ENCODE data around the gene PARVA. TPM values are rescaled to one million over a fixed set of nuclear protein-coding genes. Genes with fewer than 3 reads are reported as not detected.

Gene PARVA
- total and polyA plus RNA-seq, 2 donors (not counting 1 experiment from before 2014, with no cell fraction given): 27.7 to 195 TPM

DNA sequence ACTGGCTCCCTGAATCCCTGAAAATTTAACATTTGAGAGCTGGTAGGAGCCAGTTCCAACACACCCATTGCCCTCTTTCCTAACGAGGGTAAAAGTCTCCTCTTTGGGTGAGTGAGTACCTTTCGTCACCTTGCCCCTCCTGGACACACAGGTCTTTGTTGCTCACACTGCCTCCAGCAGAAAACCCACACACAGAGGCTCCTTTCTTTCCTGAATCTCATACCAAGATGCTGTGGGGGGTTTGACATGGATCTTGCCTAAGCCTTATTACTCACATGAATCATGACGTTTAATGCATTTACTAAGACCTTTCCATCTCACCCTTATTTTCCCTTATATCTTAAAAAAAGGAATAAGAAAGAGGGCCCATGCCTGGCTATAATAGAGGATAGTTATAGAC is 53.0 kb downstream of the PARVA start:
- no peak for TF ChIP-seq EZH2 (IDR thresholded peaks at IDR 0.05; ENCODE audit: low read length, missing control alignments)
- TF ChIP-seq, protein P1, sequence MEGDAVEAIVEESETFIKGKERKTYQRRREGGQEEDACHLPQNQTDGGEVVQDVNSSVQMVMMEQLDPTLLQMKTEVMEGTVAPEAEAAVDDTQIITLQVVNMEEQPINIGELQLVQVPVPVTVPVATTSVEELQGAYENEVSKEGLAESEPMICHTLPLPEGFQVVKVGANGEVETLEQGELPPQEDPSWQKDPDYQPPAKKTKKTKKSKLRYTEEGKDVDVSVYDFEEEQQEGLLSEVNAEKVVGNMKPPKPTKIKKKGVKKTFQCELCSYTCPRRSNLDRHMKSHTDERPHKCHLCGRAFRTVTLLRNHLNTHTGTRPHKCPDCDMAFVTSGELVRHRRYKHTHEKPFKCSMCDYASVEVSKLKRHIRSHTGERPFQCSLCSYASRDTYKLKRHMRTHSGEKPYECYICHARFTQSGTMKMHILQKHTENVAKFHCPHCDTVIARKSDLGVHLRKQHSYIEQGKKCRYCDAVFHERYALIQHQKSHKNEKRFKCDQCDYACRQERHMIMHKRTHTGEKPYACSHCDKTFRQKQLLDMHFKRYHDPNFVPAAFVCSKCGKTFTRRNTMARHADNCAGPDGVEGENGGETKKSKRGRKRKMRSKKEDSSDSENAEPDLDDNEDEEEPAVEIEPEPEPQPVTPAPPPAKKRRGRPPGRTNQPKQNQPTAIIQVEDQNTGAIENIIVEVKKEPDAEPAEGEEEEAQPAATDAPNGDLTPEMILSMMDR (conservative IDR thresholded peaks at IDR 0.05 in 1 of 2, IDR thresholded peaks at IDR 0.05 in 1 of 2; ENCODE audit: low read depth in 1 of 2, low read length in 2 of 2): no peak
- Histone ChIP-seq H4K20me1 (ENCODE audit: control insufficient read depth, extremely low read depth, insufficient read depth, low read length) (no peaks in the 10 kb centered on the region), H3K4me3 (replicated peaks in 1 of 4; ENCODE audit: control extremely low read depth in 1 of 4, insufficient read depth in 1 of 4, low read depth in 3 of 4, low read length in 4 of 4) (peak overlapping the region in 1 of 4 experiments; percentile 4), H3K9me3 (ENCODE audit: control insufficient read depth, insufficient read depth, low read depth, low read length) (no peaks in the 10 kb centered on the region), H3K27ac (ENCODE audit: insufficient read depth, low read length) (peak overlapping the region; percentile 46), H3K79me2 (ENCODE audit: control insufficient read depth, insufficient read depth, low read length) (peaks cover 33% of the 10 kb centered on the region), H3K36me3 (ENCODE audit: control insufficient read depth, insufficient read depth, low read length) (no peaks in the 10 kb centered on the region), H3K4me1 (ENCODE audit: control insufficient read depth, extremely low read depth, insufficient read depth, low read length) (peaks cover 21% of the 10 kb centered on the region), H2AFZ (ENCODE audit: low read length) (no peak overlapping the region), H3K4me2 (ENCODE audit: extremely low read depth, insufficient read depth, low read length) (peak overlapping the region; percentile 60), H3K27me3 (ENCODE audit: control insufficient read depth, insufficient read depth, low read length) (no peaks in the 10 kb centered on the region), H3K9ac (ENCODE audit: insufficient read depth, low read length) (no peak overlapping the region)
- peak; percentile 66 to 80 for DNase-seq (ENCODE audit: low read depth in 2 of 2)

GRCh38 chr11:12430954-12431595 is 53.7 kb downstream of the PARVA start:
- no peak for TF ChIP-seq EZH2 (IDR thresholded peaks at IDR 0.05; ENCODE audit: low read length, missing control alignments)
- TF ChIP-seq, protein P1 (conservative IDR thresholded peaks at IDR 0.05 in 1 of 2, IDR thresholded peaks at IDR 0.05 in 1 of 2; ENCODE audit: low read depth in 1 of 2, low read length in 2 of 2): no peak
- peak overlapping the region in 1 of 4 experiments; percentile 4 for H3K4me3 ChIP-seq (replicated peaks in 1 of 4; ENCODE audit: control extremely low read depth in 1 of 4, insufficient read depth in 1 of 4, low read depth in 3 of 4, low read length in 4 of 4)
- H3K79me2 ChIP-seq (ENCODE audit: control insufficient read depth, insufficient read depth, low read length): peaks cover 31% of the 10 kb centered on the region
- peak; percentile 89 to 97 for DNase-seq (ENCODE audit: low read depth in 2 of 2)
- H3K4me1 ChIP-seq (ENCODE audit: control insufficient read depth, extremely low read depth, insufficient read depth, low read length): peaks cover 21% of the 10 kb centered on the region
- H4K20me1 ChIP-seq (ENCODE audit: control insufficient read depth, extremely low read depth, insufficient read depth, low read length): no peaks in the 10 kb centered on the region
- H3K36me3 ChIP-seq (ENCODE audit: control insufficient read depth, insufficient read depth, low read length): no peaks in the 10 kb centered on the region
- H3K27me3 ChIP-seq (ENCODE audit: control insufficient read depth, insufficient read depth, low read length): no peaks in the 10 kb centered on the region
- H3K27ac ChIP-seq (ENCODE audit: insufficient read depth, low read length): peak overlapping the region; percentile 46
- H3K9ac ChIP-seq (ENCODE audit: insufficient read depth, low read length): no peak overlapping the region
- no peak overlapping the region for H2AFZ ChIP-seq (ENCODE audit: low read length)
- H3K9me3 ChIP-seq (ENCODE audit: control insufficient read depth, insufficient read depth, low read depth, low read length): no peaks in the 10 kb centered on the region
- H3K4me2 ChIP-seq (ENCODE audit: extremely low read depth, insufficient read depth, low read length): peak overlapping the region; percentile 60

GRCh38 chr11:12432507-12432906 is 55.1 kb downstream of the PARVA start:
- Histone ChIP-seq H3K9me3 (ENCODE audit: control insufficient read depth, insufficient read depth, low read depth, low read length) (no peaks in the 10 kb centered on the region), H3K36me3 (ENCODE audit: control insufficient read depth, insufficient read depth, low read length) (peaks cover 1% of the 10 kb centered on the region), H3K79me2 (ENCODE audit: control insufficient read depth, insufficient read depth, low read length) (peaks cover 31% of the 10 kb centered on the region), H3K9ac (ENCODE audit: insufficient read depth, low read length) (no peak overlapping the region), H3K27ac (ENCODE audit: insufficient read depth, low read length) (no peak overlapping the region), H3K4me1 (ENCODE audit: control insufficient read depth, extremely low read depth, insufficient read depth, low read length) (peaks cover 21% of the 10 kb centered on the region), H2AFZ (ENCODE audit: low read length) (no peak overlapping the region), H4K20me1 (ENCODE audit: control insufficient read depth, extremely low read depth, insufficient read depth, low read length) (no peaks in the 10 kb centered on the region), H3K4me2 (ENCODE audit: extremely low read depth, insufficient read depth, low read length) (no peak overlapping the region), H3K4me3 (replicated peaks in 1 of 4; ENCODE audit: control extremely low read depth in 1 of 4, insufficient read depth in 1 of 4, low read depth in 3 of 4, low read length in 4 of 4) (no peak overlapping the region), H3K27me3 (ENCODE audit: control insufficient read depth, insufficient read depth, low read length) (no peaks in the 10 kb centered on the region)
- DNase-seq (ENCODE audit: low read depth in 2 of 2): no peak
- TF ChIP-seq EZH2 (IDR thresholded peaks at IDR 0.05; ENCODE audit: low read length, missing control alignments): no peak
- TF ChIP-seq, protein P1 (conservative IDR thresholded peaks at IDR 0.05 in 1 of 2, IDR thresholded peaks at IDR 0.05 in 1 of 2; ENCODE audit: low read depth in 1 of 2, low read length in 2 of 2): no peak
